Right lobe of liver (tissue), 4 donors: ENCODE results near the gene CASP5.
"Not testable (repeated sequence)": the region's sequence is repeated elsewhere in the genome, so short reads cannot be mapped to it uniquely, and the experiment has no call there.

Experiments
- POLR2A ChIP-seq: fragments of 450-650 bp; IDR thresholded peaks from one replicate; pipeline ENCODE4 v1.6.1; 2017; ENCODE audit warnings: antibody characterized with exemption, mild to moderate bottlenecking
- TF ChIP-seq, protein P1 (sequence below), 4 donors: fragments of 200-600 bp in 3 of 4; fragments of 450-650 bp in 1 of 4; IDR thresholded peaks; one replicate each; pipeline versions ENCODE4 v1.5.1 to v1.8.0; 2016 to 2022; ENCODE audit warnings: antibody characterized with exemption in 4 of 4, mild to moderate bottlenecking in 2 of 4
- donor health status: DM: no; HTN: no; CAD: no.
- donor health status: DM: no; HTN: no; CAD: no.
- donor health status: DM: no; HTN: yes; CAD: no.

DNA sequence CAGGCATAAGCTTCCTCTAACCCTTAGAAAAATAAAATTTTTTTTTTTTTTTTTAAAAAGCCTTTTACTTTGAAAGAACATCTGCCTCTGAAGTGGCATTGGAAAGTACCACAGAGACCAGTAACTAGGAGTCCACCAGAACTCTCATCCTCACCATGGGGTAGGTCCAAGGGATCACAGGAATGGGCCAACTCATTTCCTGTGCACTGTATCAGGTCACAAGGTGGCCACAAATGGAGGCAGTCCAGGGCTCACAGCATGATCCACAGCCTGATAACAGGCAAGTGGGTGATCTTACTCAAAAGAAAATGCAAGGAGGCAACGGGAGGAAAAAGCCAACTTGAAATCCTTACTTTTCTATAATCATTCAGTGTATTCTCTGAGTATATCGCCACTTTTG lies 46.8 kb upstream of the CASP5 start:
- TF ChIP-seq POLR2A = not testable (repeated sequence)
- TF ChIP-seq, protein P1, sequence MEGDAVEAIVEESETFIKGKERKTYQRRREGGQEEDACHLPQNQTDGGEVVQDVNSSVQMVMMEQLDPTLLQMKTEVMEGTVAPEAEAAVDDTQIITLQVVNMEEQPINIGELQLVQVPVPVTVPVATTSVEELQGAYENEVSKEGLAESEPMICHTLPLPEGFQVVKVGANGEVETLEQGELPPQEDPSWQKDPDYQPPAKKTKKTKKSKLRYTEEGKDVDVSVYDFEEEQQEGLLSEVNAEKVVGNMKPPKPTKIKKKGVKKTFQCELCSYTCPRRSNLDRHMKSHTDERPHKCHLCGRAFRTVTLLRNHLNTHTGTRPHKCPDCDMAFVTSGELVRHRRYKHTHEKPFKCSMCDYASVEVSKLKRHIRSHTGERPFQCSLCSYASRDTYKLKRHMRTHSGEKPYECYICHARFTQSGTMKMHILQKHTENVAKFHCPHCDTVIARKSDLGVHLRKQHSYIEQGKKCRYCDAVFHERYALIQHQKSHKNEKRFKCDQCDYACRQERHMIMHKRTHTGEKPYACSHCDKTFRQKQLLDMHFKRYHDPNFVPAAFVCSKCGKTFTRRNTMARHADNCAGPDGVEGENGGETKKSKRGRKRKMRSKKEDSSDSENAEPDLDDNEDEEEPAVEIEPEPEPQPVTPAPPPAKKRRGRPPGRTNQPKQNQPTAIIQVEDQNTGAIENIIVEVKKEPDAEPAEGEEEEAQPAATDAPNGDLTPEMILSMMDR (IDR thresholded peaks at IDR 0.05) = not testable (repeated sequence)
